NCI-H446 (cell line): Measurements from ENCODE around the gene EHD4.

Source experiments
- DNase-seq, 2 experiments: peaks; one replicate each; lab custom pipeline; 2025; lab: John Stamatoyannopoulos, UW

The EHD4 gene

GRCh38 chr15:41858756-41859155 lies 113.6 kb downstream of the EHD4 start:
- DNase-seq = no peak

GRCh38 chr15:41857316-41857715 lies 115.0 kb downstream of the EHD4 start:
- no peak for DNase-seq

GRCh38 chr15:41856716-41857115 lies 115.6 kb downstream of the EHD4 start:
- DNase-seq = no peak

- no peak for DNase-seq
Measured at GRCh38 chr15:41856262-41856661, 116.1 kb downstream of the EHD4 start.

GRCh38 chr15:41855261-41855961 lies 116.9 kb downstream of the EHD4 start:
- DNase-seq = no peak

GRCh38 chr15:41854443-41854842 lies 117.9 kb downstream of the EHD4 start:
- DNase-seq = no peak

- no peak for DNase-seq
Measured at GRCh38 chr15:41853831-41854230, 118.5 kb downstream of the EHD4 start.

- DNase-seq = no peak
Measured at GRCh38 chr15:41852736-41853590, 119.4 kb downstream of the EHD4 start.

- no peak for DNase-seq
Measured at GRCh38 chr15:41851755-41852370, 120.5 kb downstream of the EHD4 start.

- no peak for DNase-seq
Measured at GRCh38 chr15:41851167-41851523, 121.2 kb downstream of the EHD4 start.

GRCh38 chr15:41850482-41851166 lies 121.7 kb downstream of the EHD4 start:
- DNase-seq = no peak

- DNase-seq = no peak
Measured at GRCh38 chr15:41849861-41850260, 122.5 kb downstream of the EHD4 start.

GRCh38 chr15:41849204-41849603 lies 123.2 kb downstream of the EHD4 start:
- DNase-seq = no peak

GRCh38 chr15:41848631-41849030 lies 123.7 kb downstream of the EHD4 start:
- DNase-seq = no peak

- DNase-seq = no peak
Measured at GRCh38 chr15:41847981-41848380, 124.4 kb downstream of the EHD4 start.

- no peak for DNase-seq
Measured at GRCh38 chr15:41847206-41847605, 125.2 kb downstream of the EHD4 start.
